Fibroblast of villous mesenchyme (primary cell): ENCODE measurements around the gene SLC23A3. TPM values are rescaled to one million over a fixed set of nuclear protein-coding genes. Genes with fewer than 3 reads are reported as not detected.

ENCODE experiments used
- DNase-seq: peaks from one replicate; pipeline ENCODE4 v3.0.0-alpha.2; 2010; ENCODE audit warnings: low read depth
- H3K4me3 ChIP-seq: 2 replicates; pipeline ENCODE4 v1.5.1; 2011; ENCODE audit warnings: low read depth, mild to moderate bottlenecking, low read length
- total RNA-seq: library from RNA; depleted of rRNA; stranded (reverse); fragments of >200 nt; gene quantifications from 2 replicates; pipeline ENCODE4 v1.2.3, GENCODE V29; 2012
- TF ChIP-seq, protein P1 (sequence below): IDR thresholded peaks from 2 replicates; pipeline ENCODE4 v1.5.1; 2012; ENCODE audit warnings: low read depth, mild to moderate bottlenecking, low read length; ENCODE audit not compliant: insufficient read depth

The SLC23A3 gene
- total RNA-seq, 1 donor, result 0.86 TPM

DNA sequence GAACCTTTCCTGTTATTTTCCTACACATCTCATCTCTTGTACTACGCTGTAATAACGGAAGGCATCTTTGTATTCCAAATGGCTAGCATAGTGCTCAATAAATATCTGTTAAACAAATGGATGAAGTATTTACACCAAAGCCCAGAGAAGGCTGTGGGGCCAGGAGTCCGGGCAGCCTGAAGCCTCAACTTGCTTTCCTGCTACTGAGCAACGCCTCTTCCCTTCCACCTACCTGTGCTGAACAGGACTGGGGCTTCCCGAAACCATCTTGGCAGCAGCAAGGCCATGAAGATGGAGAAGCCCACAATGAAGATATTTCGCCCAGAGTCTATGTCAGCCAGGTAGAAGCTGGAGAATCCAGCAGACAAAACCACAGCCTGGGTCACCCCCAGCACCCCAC, 6.7 kb downstream of the SLC23A3 start:
- TF ChIP-seq, protein P1, sequence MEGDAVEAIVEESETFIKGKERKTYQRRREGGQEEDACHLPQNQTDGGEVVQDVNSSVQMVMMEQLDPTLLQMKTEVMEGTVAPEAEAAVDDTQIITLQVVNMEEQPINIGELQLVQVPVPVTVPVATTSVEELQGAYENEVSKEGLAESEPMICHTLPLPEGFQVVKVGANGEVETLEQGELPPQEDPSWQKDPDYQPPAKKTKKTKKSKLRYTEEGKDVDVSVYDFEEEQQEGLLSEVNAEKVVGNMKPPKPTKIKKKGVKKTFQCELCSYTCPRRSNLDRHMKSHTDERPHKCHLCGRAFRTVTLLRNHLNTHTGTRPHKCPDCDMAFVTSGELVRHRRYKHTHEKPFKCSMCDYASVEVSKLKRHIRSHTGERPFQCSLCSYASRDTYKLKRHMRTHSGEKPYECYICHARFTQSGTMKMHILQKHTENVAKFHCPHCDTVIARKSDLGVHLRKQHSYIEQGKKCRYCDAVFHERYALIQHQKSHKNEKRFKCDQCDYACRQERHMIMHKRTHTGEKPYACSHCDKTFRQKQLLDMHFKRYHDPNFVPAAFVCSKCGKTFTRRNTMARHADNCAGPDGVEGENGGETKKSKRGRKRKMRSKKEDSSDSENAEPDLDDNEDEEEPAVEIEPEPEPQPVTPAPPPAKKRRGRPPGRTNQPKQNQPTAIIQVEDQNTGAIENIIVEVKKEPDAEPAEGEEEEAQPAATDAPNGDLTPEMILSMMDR, result no peak
- no peak overlapping the region for H3K4me3 ChIP-seq
- DNase-seq, result no peak

DNA sequence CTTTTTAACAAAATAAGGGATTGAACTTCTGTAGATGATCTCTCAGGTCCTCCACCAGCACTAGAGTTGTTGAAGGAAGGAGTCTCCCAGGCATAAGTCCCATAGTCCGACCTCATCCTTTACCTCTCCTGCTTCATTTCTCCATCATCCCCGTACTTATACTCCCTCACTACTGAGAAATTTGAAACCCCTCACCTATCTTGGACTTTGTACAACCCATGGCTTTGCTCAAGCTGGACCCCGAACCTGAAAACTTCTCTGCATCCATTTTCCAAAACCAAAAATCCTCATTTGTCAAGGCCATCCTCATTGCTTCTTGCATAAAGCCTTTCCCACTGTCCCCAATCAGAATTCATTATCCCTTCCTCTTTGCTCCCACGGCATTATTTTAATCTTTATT, 8.7 kb downstream of the SLC23A3 start:
- H3K4me3 ChIP-seq, result peak overlapping the region; percentile 85
- no peak for DNase-seq
- TF ChIP-seq, protein P1, result no peak

DNA sequence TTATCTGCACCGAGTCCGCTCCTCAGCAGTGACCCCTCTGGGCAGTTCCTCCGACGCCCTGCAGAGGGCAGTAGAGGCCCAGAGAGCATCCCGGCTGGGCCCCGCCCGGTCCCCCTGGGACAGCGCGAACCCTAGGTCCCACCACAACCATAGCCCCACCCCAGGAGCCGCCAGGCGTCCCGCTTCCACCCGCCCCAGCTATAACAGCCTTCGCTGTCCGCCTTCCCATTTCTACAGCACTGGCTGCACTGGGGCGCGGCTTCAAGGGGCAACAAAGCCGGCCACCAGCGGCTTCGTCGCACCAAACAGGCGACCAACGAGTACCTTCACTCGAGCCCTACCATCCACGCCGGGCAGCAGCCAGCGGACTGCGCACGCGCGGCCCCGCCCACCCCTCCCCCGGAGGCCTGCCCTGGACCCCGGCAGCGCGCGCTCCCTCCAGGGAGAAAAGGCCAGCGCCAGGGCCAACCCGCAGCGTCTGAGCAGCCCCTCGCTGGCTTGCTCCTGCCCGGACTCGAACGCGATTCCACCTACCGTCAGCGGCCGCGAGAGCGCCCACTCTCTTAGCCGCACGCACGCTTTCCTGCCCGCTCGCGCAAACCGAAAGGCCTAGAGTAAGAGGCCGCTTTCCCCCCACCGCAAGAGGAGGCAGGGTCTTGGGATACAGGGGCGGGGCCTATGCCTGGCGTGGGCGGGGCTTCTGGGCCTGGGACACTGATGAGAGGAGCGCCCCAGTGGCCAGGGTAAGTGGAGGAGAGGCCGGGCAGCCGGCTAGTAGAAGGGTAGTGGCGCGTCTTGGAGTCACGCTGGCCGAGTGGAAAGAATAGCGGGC, 9.4 kb downstream of the SLC23A3 start, which contains the start of gene NHEJ1:
Gene NHEJ1, minus strand, starts transcription at position 630 of the 832 bp plus-strand sequence. CDS start 2,453 bp downstream, outside the sequence.
- DNase-seq, result peak; percentile 95
- H3K4me3 ChIP-seq, result peak within 1 kb of the TSS; percentile 85
- TF ChIP-seq, protein P1, result peak; percentile 98

DNA sequence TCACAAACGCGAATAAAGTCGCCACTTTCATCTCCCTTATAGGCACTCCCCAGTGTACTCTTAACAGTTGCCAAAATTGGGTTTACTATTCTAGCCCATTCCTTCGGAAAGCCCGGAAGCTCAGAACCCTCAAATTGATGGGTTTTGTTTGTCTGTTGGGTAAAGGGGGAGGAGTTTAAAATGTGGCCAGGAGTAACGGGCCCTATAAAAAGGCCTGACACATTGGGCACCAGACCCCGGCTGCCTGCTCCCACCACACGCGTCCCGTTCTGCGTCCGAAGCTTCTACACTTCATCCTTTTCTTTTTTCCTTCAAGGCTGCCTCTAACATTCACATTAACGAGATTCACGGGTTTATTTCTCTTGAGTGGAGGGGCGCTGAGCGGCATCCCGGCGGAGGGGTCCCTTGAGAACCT, 10.1 kb downstream of the SLC23A3 start:
- TF ChIP-seq, protein P1, result no peak
- no peak for DNase-seq

GRCh38 chr2:219158586-219158985, 11.2 kb downstream of the SLC23A3 start:
- TF ChIP-seq, protein P1, result no peak
- DNase-seq, result no peak
- no peak overlapping the region for H3K4me3 ChIP-seq

More for the DNA sequence above, 10.1 kb downstream of the SLC23A3 start:
- H3K4me3 ChIP-seq, result peak overlapping the region; percentile 85

DNA sequence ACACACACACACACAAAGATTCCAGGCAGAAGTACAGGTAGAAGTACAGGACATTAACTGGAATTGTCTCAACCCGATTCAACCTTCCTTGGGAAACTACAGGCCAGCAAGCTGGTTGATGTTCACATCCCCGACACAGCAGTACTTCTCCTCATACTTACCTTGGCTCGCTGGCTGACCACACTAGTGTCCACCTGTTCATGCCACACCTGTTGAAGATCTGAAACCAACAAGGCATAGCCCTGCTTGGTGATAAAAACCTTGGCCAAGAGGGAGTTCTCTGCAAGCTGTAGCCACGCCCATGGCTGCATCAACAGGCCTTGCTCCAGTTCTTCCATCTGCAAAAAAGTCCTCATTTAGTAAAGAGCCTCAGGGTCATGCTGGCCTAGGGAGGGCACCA, 11.8 kb downstream of the SLC23A3 start:
- H3K4me3 ChIP-seq, result no peak overlapping the region
- DNase-seq, result no peak

More for the DNA sequence above, 11.8 kb downstream of the SLC23A3 start:
- TF ChIP-seq, protein P1, result no peak
